Fibroblast of gingiva (primary cell): ENCODE data around the gene NDEL1.

ENCODE experiments used
- DNase-seq: peaks from one replicate; pipeline ENCODE4 v3.0.0-alpha.2; 2011; ENCODE audit warnings: low read depth

The NDEL1 gene

GRCh38 chr17:8458128-8458527, 22.4 kb downstream of the NDEL1 start:
- no peak for DNase-seq

GRCh38 chr17:8459107-8459506, 23.4 kb downstream of the NDEL1 start:
- no peak for DNase-seq

GRCh38 chr17:8459831-8460230, 24.1 kb downstream of the NDEL1 start:
- no peak for DNase-seq

GRCh38 chr17:8462564-8462963, 26.9 kb downstream of the NDEL1 start:
- DNase-seq = no peak

- DNase-seq = peak; percentile 87
Measured at GRCh38 chr17:8463099-8463498, 27.4 kb downstream of the NDEL1 start.

- no peak for DNase-seq
Measured at GRCh38 chr17:8464941-8465340, 29.3 kb downstream of the NDEL1 start.

- no peak for DNase-seq
Measured at GRCh38 chr17:8465356-8465755, 29.7 kb downstream of the NDEL1 start.

GRCh38 chr17:8465759-8466158, 30.1 kb downstream of the NDEL1 start:
- no peak for DNase-seq

- DNase-seq = peak; percentile 94
Measured at GRCh38 chr17:8466456-8466855, 30.8 kb downstream of the NDEL1 start.

GRCh38 chr17:8466873-8467272, 31.2 kb downstream of the NDEL1 start:
- no peak for DNase-seq

- no peak for DNase-seq
Measured at GRCh38 chr17:8467527-8467926, 31.8 kb downstream of the NDEL1 start.

GRCh38 chr17:8468127-8468526, 32.4 kb downstream of the NDEL1 start:
- no peak for DNase-seq

- DNase-seq = no peak
Measured at GRCh38 chr17:8468980-8469379, 33.3 kb downstream of the NDEL1 start.

GRCh38 chr17:8469964-8470363, 34.3 kb downstream of the NDEL1 start:
- DNase-seq = peak; percentile 26

- peak; percentile 30 for DNase-seq
Measured at GRCh38 chr17:8470447-8471047, 34.9 kb downstream of the NDEL1 start.

GRCh38 chr17:8472663-8473062, 37.0 kb downstream of the NDEL1 start:
- DNase-seq = no peak

- DNase-seq = no peak
Measured at GRCh38 chr17:8473451-8474192, 37.9 kb downstream of the NDEL1 start.

- no peak for DNase-seq
Measured at GRCh38 chr17:8474826-8475225, 39.1 kb downstream of the NDEL1 start.

- no peak for DNase-seq
Measured at GRCh38 chr17:8475227-8475626, 39.5 kb downstream of the NDEL1 start.

GRCh38 chr17:8475781-8476180, 40.1 kb downstream of the NDEL1 start:
- DNase-seq = no peak

- no peak for DNase-seq
Measured at GRCh38 chr17:8476741-8477140, 41.1 kb downstream of the NDEL1 start.

GRCh38 chr17:8477171-8477570, 41.5 kb downstream of the NDEL1 start:
- no peak for DNase-seq

GRCh38 chr17:8477715-8478441, 42.2 kb downstream of the NDEL1 start:
- DNase-seq = no peak
